ENCODE measurements around the gene CERS3.

Gene CERS3

DNA sequence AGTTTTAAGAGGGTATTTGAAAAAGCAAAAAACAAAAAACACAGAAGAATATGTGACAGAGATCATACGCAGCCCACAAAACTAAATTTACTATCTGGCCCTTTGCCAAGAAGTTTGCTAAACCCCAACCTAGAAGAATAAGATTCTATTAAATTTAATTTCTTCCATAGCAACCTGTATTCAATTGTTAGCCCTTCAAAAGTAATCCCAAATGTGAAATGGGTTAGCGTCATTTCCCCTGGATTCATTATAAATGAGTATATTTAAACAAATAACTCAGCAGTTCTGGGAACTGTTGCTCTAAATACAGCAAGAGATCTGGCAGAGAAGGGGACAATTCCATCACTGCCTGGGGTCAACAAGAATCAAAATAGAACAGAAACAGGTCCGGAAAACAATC lies 56.8 kb downstream of the CERS3 start:
- H3K4me1 ChIP-seq (ENCODE audit: insufficient read depth, low read length), result no peaks in the 10 kb centered on the region
- no peaks in the 10 kb centered on the region for H3K36me3 ChIP-seq (ENCODE audit: insufficient read depth, low read length)
- H3K9me3 ChIP-seq (ENCODE audit: insufficient read depth, low read length, severe bottlenecking), result peaks cover 4% of the 10 kb centered on the region
- no peak overlapping the region for H2AFZ ChIP-seq (ENCODE audit: low read depth, low read length)
- DNase-seq, result no peak
- no peak for ATAC-seq (ENCODE audit: insufficient read depth, low read depth)
- no peaks in the 10 kb centered on the region for H3K79me2 ChIP-seq (ENCODE audit: insufficient read depth, low read length)
- no peaks in the 10 kb centered on the region for H3K27me3 ChIP-seq (ENCODE audit: insufficient read depth, low read length, poor library complexity)
- no peak overlapping the region for H3K4me3 ChIP-seq (ENCODE audit: low read depth in 1 of 2, low read length in 2 of 2)
- TF ChIP-seq EZH2 (IDR thresholded peaks at IDR 0.05; ENCODE audit: borderline replicate concordance, low read depth, low read length, severe bottlenecking), result no peak
- no peak overlapping the region for H3K9ac ChIP-seq (ENCODE audit: low read depth, low read length)
- no peak overlapping the region for H3K27ac ChIP-seq (ENCODE audit: low read length)
- no peaks in the 10 kb centered on the region for H4K20me1 ChIP-seq (ENCODE audit: insufficient read depth, low read length)
- no peak overlapping the region for H3K4me2 ChIP-seq (ENCODE audit: insufficient read depth, low read length)

DNA sequence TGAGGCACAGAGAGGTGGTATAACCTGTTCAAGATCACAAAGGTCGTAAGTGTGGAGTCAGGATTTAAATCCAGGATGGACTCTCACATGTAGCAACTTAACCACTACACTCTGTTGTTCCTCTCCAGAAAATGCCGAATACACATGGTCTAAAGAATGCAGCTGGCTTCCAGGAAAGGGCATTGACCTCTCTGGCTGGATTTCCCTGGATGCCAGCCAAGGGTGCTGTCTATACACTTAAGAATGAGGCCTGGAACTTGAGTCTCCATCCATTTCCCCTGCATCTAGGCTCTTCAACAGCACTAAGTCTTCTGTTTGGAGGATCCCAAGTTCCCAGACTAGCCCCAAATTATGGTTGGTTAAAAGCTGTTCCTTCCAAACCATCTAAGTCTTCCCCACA lies 60.5 kb downstream of the CERS3 start:
- Histone ChIP-seq H3K4me3 (ENCODE audit: low read depth in 1 of 2, low read length in 2 of 2) (no peak overlapping the region), H3K9ac (ENCODE audit: low read depth, low read length) (no peak overlapping the region), H4K20me1 (ENCODE audit: insufficient read depth, low read length) (no peaks in the 10 kb centered on the region), H3K27me3 (ENCODE audit: insufficient read depth, low read length, poor library complexity) (no peaks in the 10 kb centered on the region), H3K4me2 (ENCODE audit: insufficient read depth, low read length) (no peak overlapping the region), H3K4me1 (ENCODE audit: insufficient read depth, low read length) (no peaks in the 10 kb centered on the region), H2AFZ (ENCODE audit: low read depth, low read length) (no peak overlapping the region), H3K79me2 (ENCODE audit: insufficient read depth, low read length) (no peaks in the 10 kb centered on the region), H3K27ac (ENCODE audit: low read length) (no peak overlapping the region), H3K36me3 (ENCODE audit: insufficient read depth, low read length) (no peaks in the 10 kb centered on the region), H3K9me3 (ENCODE audit: insufficient read depth, low read length, severe bottlenecking) (peaks cover under 1% of the 10 kb centered on the region)
- TF ChIP-seq, protein P1, sequence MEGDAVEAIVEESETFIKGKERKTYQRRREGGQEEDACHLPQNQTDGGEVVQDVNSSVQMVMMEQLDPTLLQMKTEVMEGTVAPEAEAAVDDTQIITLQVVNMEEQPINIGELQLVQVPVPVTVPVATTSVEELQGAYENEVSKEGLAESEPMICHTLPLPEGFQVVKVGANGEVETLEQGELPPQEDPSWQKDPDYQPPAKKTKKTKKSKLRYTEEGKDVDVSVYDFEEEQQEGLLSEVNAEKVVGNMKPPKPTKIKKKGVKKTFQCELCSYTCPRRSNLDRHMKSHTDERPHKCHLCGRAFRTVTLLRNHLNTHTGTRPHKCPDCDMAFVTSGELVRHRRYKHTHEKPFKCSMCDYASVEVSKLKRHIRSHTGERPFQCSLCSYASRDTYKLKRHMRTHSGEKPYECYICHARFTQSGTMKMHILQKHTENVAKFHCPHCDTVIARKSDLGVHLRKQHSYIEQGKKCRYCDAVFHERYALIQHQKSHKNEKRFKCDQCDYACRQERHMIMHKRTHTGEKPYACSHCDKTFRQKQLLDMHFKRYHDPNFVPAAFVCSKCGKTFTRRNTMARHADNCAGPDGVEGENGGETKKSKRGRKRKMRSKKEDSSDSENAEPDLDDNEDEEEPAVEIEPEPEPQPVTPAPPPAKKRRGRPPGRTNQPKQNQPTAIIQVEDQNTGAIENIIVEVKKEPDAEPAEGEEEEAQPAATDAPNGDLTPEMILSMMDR (IDR thresholded peaks at IDR 0.05; ENCODE audit: borderline replicate concordance, extremely low read depth, low read length, poor library complexity, severe bottlenecking), result no peak
- TF ChIP-seq EZH2 (IDR thresholded peaks at IDR 0.05; ENCODE audit: borderline replicate concordance, low read depth, low read length, severe bottlenecking), result no peak
- ATAC-seq (ENCODE audit: insufficient read depth, low read depth) (no peak), DNase-seq (no peak)

DNA sequence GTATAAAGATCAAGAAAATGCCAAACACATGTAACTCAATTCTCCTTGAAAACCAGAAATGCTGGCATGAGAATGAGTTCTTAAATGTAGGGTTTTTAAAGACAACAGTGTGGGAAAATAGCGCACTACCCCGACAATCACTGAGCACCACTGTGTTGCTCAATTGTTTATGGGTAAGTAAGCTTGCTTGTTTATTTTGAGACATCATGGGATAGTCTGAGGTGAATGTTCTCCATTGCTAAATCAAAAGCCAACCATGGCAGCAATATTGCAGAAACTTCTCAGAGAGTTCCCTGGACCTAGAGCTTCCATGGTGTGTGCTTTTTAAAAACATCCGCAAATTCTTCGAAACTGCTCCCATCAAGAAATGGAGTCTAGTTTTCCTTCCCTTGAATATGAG lies 62.7 kb downstream of the CERS3 start:
- Histone ChIP-seq H3K4me1 (ENCODE audit: insufficient read depth, low read length) (no peaks in the 10 kb centered on the region), H3K9ac (ENCODE audit: low read depth, low read length) (no peak overlapping the region), H3K79me2 (ENCODE audit: insufficient read depth, low read length) (no peaks in the 10 kb centered on the region), H3K4me2 (ENCODE audit: insufficient read depth, low read length) (no peak overlapping the region), H3K36me3 (ENCODE audit: insufficient read depth, low read length) (no peaks in the 10 kb centered on the region), H4K20me1 (ENCODE audit: insufficient read depth, low read length) (no peaks in the 10 kb centered on the region), H2AFZ (ENCODE audit: low read depth, low read length) (no peak overlapping the region), H3K9me3 (ENCODE audit: insufficient read depth, low read length, severe bottlenecking) (no peaks in the 10 kb centered on the region), H3K27ac (ENCODE audit: low read length) (no peak overlapping the region), H3K4me3 (ENCODE audit: low read depth in 1 of 2, low read length in 2 of 2) (no peak overlapping the region), H3K27me3 (ENCODE audit: insufficient read depth, low read length, poor library complexity) (no peaks in the 10 kb centered on the region)
- ATAC-seq (ENCODE audit: insufficient read depth, low read depth) (no peak), DNase-seq (no peak)
- TF ChIP-seq EZH2 (IDR thresholded peaks at IDR 0.05; ENCODE audit: borderline replicate concordance, low read depth, low read length, severe bottlenecking), result no peak
- TF ChIP-seq, protein P1 (IDR thresholded peaks at IDR 0.05; ENCODE audit: borderline replicate concordance, extremely low read depth, low read length, poor library complexity, severe bottlenecking), result no peak

DNA sequence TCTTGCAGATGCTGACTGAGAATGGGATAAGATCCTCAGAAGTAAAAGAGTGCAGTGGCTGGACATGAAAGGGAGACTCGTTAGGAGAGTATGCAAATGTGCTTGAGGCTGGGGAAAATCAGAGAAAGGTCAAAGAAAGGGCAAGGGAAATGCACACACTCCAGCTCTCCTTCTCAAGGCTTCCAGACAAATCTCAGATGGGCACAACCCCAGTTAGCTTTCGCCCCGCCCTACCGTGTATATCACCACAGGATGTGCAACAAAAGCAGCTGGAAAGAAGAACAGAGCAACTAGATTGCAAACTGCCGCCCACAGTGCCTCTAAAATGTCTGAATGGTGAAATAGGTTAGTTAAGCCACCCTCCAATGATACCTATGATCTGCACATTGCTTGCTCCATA lies 63.9 kb downstream of the CERS3 start:
- H3K9me3 ChIP-seq (ENCODE audit: insufficient read depth, low read length, severe bottlenecking), result no peaks in the 10 kb centered on the region
- H3K4me3 ChIP-seq (ENCODE audit: low read depth in 1 of 2, low read length in 2 of 2), result no peak overlapping the region
- no peaks in the 10 kb centered on the region for H3K36me3 ChIP-seq (ENCODE audit: insufficient read depth, low read length)
- H3K4me1 ChIP-seq (ENCODE audit: insufficient read depth, low read length), result no peaks in the 10 kb centered on the region
- TF ChIP-seq EZH2 (IDR thresholded peaks at IDR 0.05; ENCODE audit: borderline replicate concordance, low read depth, low read length, severe bottlenecking), result no peak
- TF ChIP-seq, protein P1 (IDR thresholded peaks at IDR 0.05; ENCODE audit: borderline replicate concordance, extremely low read depth, low read length, poor library complexity, severe bottlenecking), result no peak
- H3K27me3 ChIP-seq (ENCODE audit: insufficient read depth, low read length, poor library complexity), result no peaks in the 10 kb centered on the region
- no peaks in the 10 kb centered on the region for H4K20me1 ChIP-seq (ENCODE audit: insufficient read depth, low read length)
- H3K4me2 ChIP-seq (ENCODE audit: insufficient read depth, low read length), result no peak overlapping the region
- no peak overlapping the region for H3K27ac ChIP-seq (ENCODE audit: low read length)
- H3K9ac ChIP-seq (ENCODE audit: low read depth, low read length), result no peak overlapping the region
- DNase-seq, result no peak
- no peak for ATAC-seq (ENCODE audit: insufficient read depth, low read depth)
- H3K79me2 ChIP-seq (ENCODE audit: insufficient read depth, low read length), result no peaks in the 10 kb centered on the region
- no peak overlapping the region for H2AFZ ChIP-seq (ENCODE audit: low read depth, low read length)

Data from DND-41 (cell line).